ENCODE results near the gene OVCA2. TPM values are rescaled to one million over a fixed set of nuclear protein-coding genes. Genes with fewer than 3 reads are reported as not detected.

Gene OVCA2
- polyA plus RNA-seq, 2 of the 4 experiments (the other 2 are of a cell fraction), result 54.6 to 66.3 TPM

DNA sequence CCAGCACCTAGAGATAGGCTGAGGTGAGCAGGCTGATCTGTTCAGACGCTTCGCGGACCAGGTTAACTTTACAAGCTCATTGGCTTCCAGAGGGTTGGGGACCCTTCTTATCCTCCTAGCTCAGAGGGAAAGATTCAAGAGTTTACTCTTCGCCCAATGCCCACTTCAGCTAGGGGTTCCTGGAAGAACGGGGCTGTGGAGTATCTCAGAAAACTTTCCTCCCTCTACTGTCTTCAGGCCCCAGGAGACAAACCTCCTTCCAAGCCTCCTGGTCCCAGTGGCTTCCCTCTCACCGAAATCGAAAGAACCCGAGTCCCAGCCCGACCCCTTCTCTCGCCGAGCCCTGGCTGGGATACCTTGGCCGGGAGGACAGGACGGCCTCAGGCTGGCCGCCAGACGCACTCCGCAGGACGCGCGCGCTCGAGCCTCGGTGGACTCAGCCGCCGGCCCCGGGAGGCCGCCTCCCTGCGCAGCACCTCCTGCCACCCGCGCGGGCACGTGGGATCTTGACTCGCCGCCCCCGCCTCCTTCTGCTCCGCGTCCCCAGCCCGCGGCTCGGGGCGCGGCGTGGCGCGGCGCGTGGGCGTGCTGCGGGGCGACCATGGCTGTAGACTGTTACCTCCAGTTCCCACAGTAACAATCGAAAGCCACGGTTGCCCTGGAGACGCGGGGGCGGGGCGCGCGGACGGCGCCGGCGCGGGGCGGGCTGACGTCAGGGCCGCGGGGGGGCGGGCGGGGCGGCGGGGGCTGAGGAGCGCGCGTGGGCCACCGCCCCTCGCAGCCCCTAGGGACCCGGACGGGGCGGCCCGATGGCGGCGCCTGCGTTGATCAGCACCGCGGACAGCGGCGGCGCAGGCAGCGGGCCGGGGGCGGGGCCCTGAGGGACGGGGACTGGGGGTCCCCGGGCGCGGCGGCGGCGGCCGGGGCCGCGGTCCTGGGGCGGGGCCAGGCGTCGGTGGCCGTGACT, 7.8 kb downstream of the OVCA2 start:
- TF ChIP-seq CHD2 (IDR thresholded peaks at IDR 0.05; ENCODE audit: low read length, partially characterized antibody) (no peak), PHF8 (IDR thresholded peaks at IDR 0.05; ENCODE audit: borderline replicate concordance, low read depth) (peak; percentile 70; the same call in 1 of the 2 replicates), RFX5 (IDR thresholded peaks at IDR 0.05) (0 out of 2 replicates have a peak, but pooled peaks have one; percentile 32), TP53 (CRISPR knock-in tag; IDR thresholded peaks at IDR 0.05) (peak; percentile 56; the same call in 1 of the 2 replicates), HOXB5 (CRISPR knock-in tag; IDR thresholded peaks at IDR 0.05) (peak; percentile 49; the same call in 1 of the 2 replicates), HEYL (CRISPR knock-in tag; IDR thresholded peaks at IDR 0.05) (no peak), MYC (IDR thresholded peaks at IDR 0.05; ENCODE audit: borderline replicate concordance, low read length) (peak; percentile 66), POLR2A (IDR thresholded peaks at IDR 0.05; ENCODE audit: low read length) (peak; percentile 32; the same call in 1 of the 2 replicates)
- Histone ChIP-seq H3K4me1 (peaks cover 7% of the 10 kb centered on the region; the same call in 2 of the 3 replicates), H3K27ac (peak overlapping the region; percentile 82 to 89), H3K4me3 (peak overlapping the region; percentile 70), H3K4me2 (peak overlapping the region; percentile 96), H3K9me3 (no peaks in the 10 kb centered on the region)
- WGBS (ENCODE audit: missing lambda C conversion rate), result 21% methylated on average over 15 of the region's 104 CpGs
- DNase-seq (ENCODE audit: low read depth in 1 of 2, low spot score in 1 of 2) (peak; percentile 74 to 81), ATAC-seq (peak; percentile 17 to 30), FAIRE-seq (no peak)
- ChIA-PET POLR2A (interaction anchor here (1.1 kb wide), 1 partner anchor 253 kb away, joined by 6 read pairs; the partner anchor contains the start of gene SMG6), CTCF (interaction anchor here (1.2 to 16.1 kb wide), 7 partner anchors 7 to 233 kb away, joined by 3 to 224 read pairs (median 17); partner anchors contain the start of genes DPH1, HIC1 and RTN4RL1)

DNA sequence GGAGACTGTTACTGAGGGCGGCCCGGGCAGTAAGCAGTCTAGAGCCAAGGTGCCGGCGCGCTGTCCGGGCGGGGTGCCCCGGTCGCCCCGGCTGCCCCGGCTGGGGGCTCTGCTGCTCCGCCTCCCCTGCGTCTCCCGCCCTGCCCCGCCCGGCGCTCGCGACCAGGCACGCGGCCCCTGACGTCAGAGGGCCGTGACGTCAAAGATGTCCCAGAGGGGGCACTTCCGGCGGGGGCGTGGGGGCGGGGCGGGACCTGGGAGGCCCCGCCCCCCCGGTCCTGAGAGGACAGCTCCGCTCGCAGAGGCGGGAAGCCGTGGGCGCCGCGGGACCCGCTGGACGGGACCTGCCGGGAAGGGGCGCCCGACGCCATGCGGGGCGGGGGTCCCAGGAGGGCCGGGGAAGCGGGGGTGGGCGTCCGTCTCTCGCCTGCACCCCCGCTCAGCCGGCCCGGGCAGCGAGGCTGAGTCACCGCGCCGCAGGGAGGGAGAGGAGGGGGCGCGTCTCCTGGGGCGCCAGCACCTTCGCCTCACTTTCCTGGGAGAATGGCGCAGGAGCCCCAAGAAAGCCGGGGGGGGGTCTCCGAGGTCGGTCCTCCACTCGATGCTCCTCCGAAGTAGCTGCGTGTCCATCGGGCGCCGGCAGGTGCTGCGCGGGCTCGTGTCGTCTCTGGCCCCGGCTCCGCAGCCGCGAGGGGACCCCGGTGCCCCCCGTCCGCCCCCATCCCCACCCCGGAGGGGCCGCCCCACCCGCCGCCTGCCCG, 8.7 kb downstream of the OVCA2 start:
- ATAC-seq, result peak in 1 of 2 experiments; percentile 6; a peak in 3 of 6 replicates
- H3K4me1 ChIP-seq, result peaks cover 12% of the 10 kb centered on the region; the same call in 2 of the 3 replicates
- DNase-seq (ENCODE audit: low read depth in 1 of 2, low spot score in 1 of 2), result peak; percentile 57 to 85
- TF ChIP-seq, protein P1, sequence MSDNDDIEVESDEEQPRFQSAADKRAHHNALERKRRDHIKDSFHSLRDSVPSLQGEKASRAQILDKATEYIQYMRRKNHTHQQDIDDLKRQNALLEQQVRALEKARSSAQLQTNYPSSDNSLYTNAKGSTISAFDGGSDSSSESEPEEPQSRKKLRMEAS (IDR thresholded peaks at IDR 0.05), result peak; percentile 93
- TF ChIP-seq MYC (IDR thresholded peaks at IDR 0.05; ENCODE audit: borderline replicate concordance, low read length) (peak; percentile 92; the same call in 1 of the 2 replicates), JUN (IDR thresholded peaks at IDR 0.05) (peak in 1 of 2 experiments; percentile 44; a peak in 3 of 5 replicates), FOSL2 (IDR thresholded peaks at IDR 0.05) (0 out of 2 replicates have a peak, but pooled peaks have one; percentile 29), FOSL2 (CRISPR knock-in tag; IDR thresholded peaks at IDR 0.05) (peak; percentile 24; the same call in 1 of the 2 replicates), PBX3 (IDR thresholded peaks at IDR 0.05) (no peak), RARB (CRISPR knock-in tag; IDR thresholded peaks at IDR 0.05) (no peak), CBX8 (IDR thresholded peaks at IDR 0.05) (no peak), E2F6 (IDR thresholded peaks at IDR 0.05; ENCODE audit: borderline replicate concordance, low read depth) (peak; percentile 85), REST (IDR thresholded peaks at IDR 0.05) (peak; percentile 83), MAZ (IDR thresholded peaks at IDR 0.05; ENCODE audit: borderline replicate concordance, low read depth, low read length) (peak; percentile 89; the same call in 1 of the 2 replicates), NR3C1 (IDR thresholded peaks at IDR 0.05) (no peak)
- WGBS (ENCODE audit: missing lambda C conversion rate), result 1% methylated on average over 16 of the region's 88 CpGs
- H3K27ac ChIP-seq, result peak overlapping the region; percentile 82 to 89
- H3K4me3 ChIP-seq, result peak overlapping the region; percentile 70
- ChIA-PET CTCF (interaction anchor here (1.0 to 2.0 kb wide), 6 partner anchors 10 to 201 kb away, joined by 3 to 28 read pairs (median 3); no protein-coding TSS in a partner anchor), POLR2A (interaction anchor here (1.1 kb wide), 1 partner anchor 253 kb away, joined by 6 read pairs; the partner anchor contains the start of gene SMG6)
- no peaks in the 10 kb centered on the region for H3K9me3 ChIP-seq
- H3K4me2 ChIP-seq, result peak overlapping the region; percentile 96
- no peak for FAIRE-seq

Measured in A549 (cell line).